Smooth muscle cell (in vitro differentiated cells): ENCODE data around the gene MYZAP. TPM values are rescaled to one million over a fixed set of nuclear protein-coding genes. Genes with fewer than 3 reads are reported as not detected.

Experiments used
- DNase-seq: peaks from one replicate; lab custom pipeline; 2025; ENCODE audit not compliant: unreplicated experiment; lab: John Stamatoyannopoulos, UW
- H2AFZ ChIP-seq: fragments of 200-600 bp; sonication (generic); 2 replicates; pipeline ENCODE4 v1.6.0; 2016; ENCODE audit warnings: antibody characterized with exemption, low read depth, mild to moderate bottlenecking
- H3F3A ChIP-seq: fragments of 200-600 bp; sonication (generic); 2 replicates; pipeline ENCODE4 v1.6.0; 2017; ENCODE audit warnings: antibody characterized with exemption, low read depth
- H3K27ac ChIP-seq: fragments of 200-600 bp; sonication (generic); 2 replicates; pipeline ENCODE4 v1.5.1; 2016; ENCODE audit warnings: low read depth, mild to moderate bottlenecking
- H3K27me3 ChIP-seq: fragments of 200-600 bp; sonication (generic); 2 replicates; pipeline ENCODE4 v1.6.1; 2016; ENCODE audit warnings: low read depth, mild to moderate bottlenecking
- H3K36me3 ChIP-seq: fragments of 200-600 bp; sonication (generic); 2 replicates; pipeline ENCODE4 v1.5.1; 2016; ENCODE audit warnings: low read depth
- H3K4me1 ChIP-seq: fragments of 200-600 bp; sonication (generic); 2 replicates; pipeline ENCODE4 v1.5.1; 2016; ENCODE audit warnings: low read depth
- H3K4me2 ChIP-seq: fragments of 200-600 bp; sonication (generic); 2 replicates; pipeline ENCODE4 v1.6.0; 2016; ENCODE audit warnings: mild to moderate bottlenecking
- H3K4me3 ChIP-seq: fragments of 200-600 bp; sonication (generic); 2 replicates; pipeline ENCODE4 v1.5.1; 2016; ENCODE audit warnings: mild to moderate bottlenecking
- H3K79me2 ChIP-seq: fragments of 200-600 bp; sonication (generic); 2 replicates; pipeline ENCODE4 v1.6.0; 2016; ENCODE audit warnings: low read depth, mild to moderate bottlenecking
- H3K9ac ChIP-seq: fragments of 200-600 bp; sonication (generic); 2 replicates; pipeline ENCODE4 v1.6.0; 2016; ENCODE audit warnings: low read depth
- H3K9me3 ChIP-seq: fragments of 200-600 bp; sonication (generic); replicated peaks from 2 replicates; pipeline ENCODE4 v1.5.1; 2016; ENCODE audit warnings: low read depth
- H4K20me1 ChIP-seq: fragments of 200-600 bp; sonication (generic); 2 replicates; pipeline ENCODE4 v1.6.0; 2016; ENCODE audit warnings: low read depth
- WGBS: methylation state at CpG from one replicate; pipeline ENCODE4 v1.1.7; 2016; ENCODE audit warnings: low lambda C conversion rate; 5-methylcytosine and 5-hydroxymethylcytosine counted together
- polyA plus RNA-seq: library from polyadenylated mRNA; unstranded; fragments of >200 nt; fragmentation: Nextera tagmentation; extraction: Ambion mirVana; gene quantifications from 2 replicates; pipeline ENCODE4 v1.2.1, GENCODE V29; 2016
- total RNA-seq: library from RNA; depleted of rRNA; stranded (reverse); fragments of >200 nt; gene quantifications from 2 replicates; pipeline ENCODE4 v1.2.3, GENCODE V29; 2014
- TF ChIP-seq, protein P1 (sequence below): fragments of 200-600 bp; sonication (generic); IDR thresholded peaks from 2 replicates; pipeline ENCODE4 v1.5.1; 2017; ENCODE audit warnings: borderline replicate concordance, mild to moderate bottlenecking, antibody characterized with exemption; ENCODE audit not compliant: insufficient read depth, poor library complexity, severe bottlenecking

MYZAP gene
- total and polyA plus RNA-seq, 2 experiments from 2014 or later = 0.09 to 0.65 TPM

DNA sequence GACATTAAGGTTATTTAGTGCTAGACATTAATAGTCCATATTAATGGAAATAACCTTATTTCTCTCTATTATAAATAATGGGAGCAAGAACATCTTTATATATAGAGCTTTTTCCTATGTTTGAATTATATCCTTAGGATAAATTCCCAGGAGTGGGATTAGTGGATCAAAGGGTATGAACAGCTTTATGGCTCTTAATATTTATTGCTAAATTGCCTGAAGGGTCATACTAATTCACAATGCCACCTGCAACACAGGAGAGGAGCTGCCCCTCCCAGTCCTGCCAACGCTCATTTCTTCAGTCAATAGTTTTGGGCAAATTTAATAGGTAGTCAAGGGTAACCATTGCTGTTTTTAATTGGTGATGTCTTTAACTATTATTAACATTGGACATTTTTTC lies 65.9 kb downstream of the MYZAP start:
- H3K9me3 ChIP-seq = no peaks in the 10 kb centered on the region
- no peak overlapping the region for H3K4me2 ChIP-seq
- no peak for DNase-seq
- WGBS = 90% methylated on average over 1 of the region's 1 CpG
- no peak overlapping the region for H2AFZ ChIP-seq
- H3K9ac ChIP-seq = no peak overlapping the region
- TF ChIP-seq, protein P1, sequence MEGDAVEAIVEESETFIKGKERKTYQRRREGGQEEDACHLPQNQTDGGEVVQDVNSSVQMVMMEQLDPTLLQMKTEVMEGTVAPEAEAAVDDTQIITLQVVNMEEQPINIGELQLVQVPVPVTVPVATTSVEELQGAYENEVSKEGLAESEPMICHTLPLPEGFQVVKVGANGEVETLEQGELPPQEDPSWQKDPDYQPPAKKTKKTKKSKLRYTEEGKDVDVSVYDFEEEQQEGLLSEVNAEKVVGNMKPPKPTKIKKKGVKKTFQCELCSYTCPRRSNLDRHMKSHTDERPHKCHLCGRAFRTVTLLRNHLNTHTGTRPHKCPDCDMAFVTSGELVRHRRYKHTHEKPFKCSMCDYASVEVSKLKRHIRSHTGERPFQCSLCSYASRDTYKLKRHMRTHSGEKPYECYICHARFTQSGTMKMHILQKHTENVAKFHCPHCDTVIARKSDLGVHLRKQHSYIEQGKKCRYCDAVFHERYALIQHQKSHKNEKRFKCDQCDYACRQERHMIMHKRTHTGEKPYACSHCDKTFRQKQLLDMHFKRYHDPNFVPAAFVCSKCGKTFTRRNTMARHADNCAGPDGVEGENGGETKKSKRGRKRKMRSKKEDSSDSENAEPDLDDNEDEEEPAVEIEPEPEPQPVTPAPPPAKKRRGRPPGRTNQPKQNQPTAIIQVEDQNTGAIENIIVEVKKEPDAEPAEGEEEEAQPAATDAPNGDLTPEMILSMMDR = no peak
- H3K27ac ChIP-seq = no peak overlapping the region
- no peaks in the 10 kb centered on the region for H3K79me2 ChIP-seq
- H3K4me3 ChIP-seq = no peak overlapping the region
- no peaks in the 10 kb centered on the region for H3K4me1 ChIP-seq
- peaks cover 10% of the 10 kb centered on the region for H3K27me3 ChIP-seq
- no peaks in the 10 kb centered on the region for H4K20me1 ChIP-seq
- H3K36me3 ChIP-seq = no peaks in the 10 kb centered on the region
- H3F3A ChIP-seq = no peaks in the 10 kb centered on the region

DNA sequence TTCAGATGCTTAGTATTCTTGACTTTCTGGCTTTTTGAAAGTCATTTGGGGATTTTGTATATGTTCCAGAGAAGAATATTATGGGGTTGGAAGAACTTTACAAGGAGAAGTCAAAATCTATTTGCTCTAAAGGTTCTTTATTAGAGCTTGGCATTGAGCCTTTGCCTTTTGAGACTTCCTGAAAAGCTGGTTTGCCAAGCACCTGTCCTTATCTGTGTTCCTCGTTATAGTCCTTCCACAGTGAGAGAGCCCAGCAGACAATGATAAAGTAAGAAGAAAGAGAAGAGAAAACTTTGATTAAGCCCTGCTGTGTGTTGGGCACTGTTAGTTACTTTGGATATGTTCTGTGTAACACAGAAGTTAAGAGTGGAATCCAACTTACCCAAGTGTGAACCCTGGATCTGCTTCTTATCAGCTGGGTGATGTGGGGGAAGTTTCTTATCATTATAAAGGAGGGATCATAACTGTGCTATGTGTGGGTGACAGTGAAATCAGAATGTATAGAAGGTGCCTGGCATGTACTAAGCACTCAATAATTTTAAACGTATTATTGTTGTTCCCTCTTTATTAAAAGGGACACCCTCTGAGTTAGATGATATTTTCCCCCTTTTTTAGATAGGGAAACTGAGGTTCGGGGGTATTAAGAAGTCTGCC lies 70.5 kb downstream of the MYZAP start:
- WGBS = 90% methylated on average over 3 of the region's 3 CpGs
- no peak overlapping the region for H3K27ac ChIP-seq
- TF ChIP-seq, protein P1 = no peak
- H3K9ac ChIP-seq = no peak overlapping the region
- H3K27me3 ChIP-seq = peaks cover 5% of the 10 kb centered on the region
- no peaks in the 10 kb centered on the region for H3F3A ChIP-seq
- no peaks in the 10 kb centered on the region for H3K4me1 ChIP-seq
- no peak for DNase-seq
- no peaks in the 10 kb centered on the region for H3K36me3 ChIP-seq
- H2AFZ ChIP-seq = no peak overlapping the region
- no peak overlapping the region for H3K4me2 ChIP-seq
- H4K20me1 ChIP-seq = no peaks in the 10 kb centered on the region
- H3K79me2 ChIP-seq = no peaks in the 10 kb centered on the region
- no peak overlapping the region for H3K4me3 ChIP-seq
- H3K9me3 ChIP-seq = no peaks in the 10 kb centered on the region

DNA sequence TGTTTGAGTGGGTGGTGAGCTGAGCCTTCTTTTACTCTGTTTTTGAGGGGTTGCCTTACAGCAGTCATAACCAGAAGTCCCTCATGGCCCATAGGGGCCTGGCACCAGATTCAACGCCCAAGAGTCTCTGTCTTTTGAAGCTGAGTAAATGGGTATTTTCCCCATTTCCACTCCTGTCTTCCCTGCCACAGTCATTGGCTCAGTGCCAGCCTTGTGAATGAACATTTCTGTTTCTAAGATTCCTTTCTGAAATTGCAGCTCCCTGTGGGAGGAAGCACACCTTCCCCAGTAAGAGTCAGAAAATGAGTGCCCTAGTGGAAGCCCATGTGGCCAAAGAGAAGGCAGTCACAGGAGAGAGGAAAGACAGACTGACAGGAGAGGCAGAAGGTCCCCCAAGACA lies 71.1 kb downstream of the MYZAP start:
- Histone ChIP-seq H3K4me1 (peaks cover 5% of the 10 kb centered on the region), H3K4me3 (no peak overlapping the region), H3K9me3 (no peaks in the 10 kb centered on the region), H3K36me3 (no peaks in the 10 kb centered on the region), H4K20me1 (no peaks in the 10 kb centered on the region), H3K4me2 (no peak overlapping the region), H3K79me2 (no peaks in the 10 kb centered on the region), H3F3A (no peaks in the 10 kb centered on the region), H3K27ac (no peak overlapping the region), H3K9ac (no peak overlapping the region), H3K27me3 (peaks cover 5% of the 10 kb centered on the region), H2AFZ (no peak overlapping the region)
- TF ChIP-seq, protein P1 = no peak
- 81% methylated on average over 1 of the region's 1 CpG for WGBS
- DNase-seq = no peak

- peaks cover 7% of the 10 kb centered on the region for H3K4me1 ChIP-seq
- no peak overlapping the region for H3K27ac ChIP-seq
- peaks cover 4% of the 10 kb centered on the region for H3K27me3 ChIP-seq
- no peaks in the 10 kb centered on the region for H3F3A ChIP-seq
- H3K4me3 ChIP-seq = no peak overlapping the region
- 95% methylated on average over 2 of the region's 2 CpGs for WGBS
- DNase-seq = no peak
- H3K4me2 ChIP-seq = no peak overlapping the region
- no peaks in the 10 kb centered on the region for H3K9me3 ChIP-seq
- no peaks in the 10 kb centered on the region for H3K79me2 ChIP-seq
- no peaks in the 10 kb centered on the region for H3K36me3 ChIP-seq
- no peaks in the 10 kb centered on the region for H4K20me1 ChIP-seq
- no peak overlapping the region for H2AFZ ChIP-seq
- H3K9ac ChIP-seq = no peak overlapping the region
- TF ChIP-seq, protein P1 = no peak
Observed at GRCh38 chr15:57663262-57663661, 71.6 kb downstream of the MYZAP start.
